Endothelial cell (in vitro differentiated cells): ENCODE data around the gene SLC26A1. TPM values are rescaled to one million over a fixed set of nuclear protein-coding genes. Genes with fewer than 3 reads are reported as not detected.

Experiments used
- DNase-seq: peaks from one replicate; pipeline ENCODE4 v3.0.0; 2021; ENCODE audit warnings: low spot score
- H3K27ac Mint-ChIP-seq: one replicate; pipeline ENCODE4 v1.8.0; 2021; ENCODE audit warnings: mixed read lengths, inconsistent platforms; ENCODE audit not compliant: unreplicated experiment
- H3K27me3 Mint-ChIP-seq: one replicate; pipeline ENCODE4 v1.8.0; 2021; ENCODE audit warnings: mild to moderate bottlenecking, moderate library complexity, mixed read lengths, inconsistent platforms; ENCODE audit not compliant: unreplicated experiment
- H3K36me3 Mint-ChIP-seq: one replicate; pipeline ENCODE4 v1.8.0; 2021; ENCODE audit warnings: mild to moderate bottlenecking, low read depth, mixed read lengths, inconsistent platforms; ENCODE audit not compliant: unreplicated experiment
- H3K4me1 Mint-ChIP-seq: one replicate; pipeline ENCODE4 v1.8.0; 2021; ENCODE audit warnings: mild to moderate bottlenecking, mixed read lengths, inconsistent platforms; ENCODE audit not compliant: unreplicated experiment
- H3K4me3 Mint-ChIP-seq: one replicate; pipeline ENCODE4 v1.8.0; 2021; ENCODE audit warnings: mild to moderate bottlenecking, mixed read lengths, inconsistent platforms; ENCODE audit not compliant: unreplicated experiment
- H3K9me3 Mint-ChIP-seq: one replicate; pipeline ENCODE4 v1.8.0; 2021; ENCODE audit warnings: mixed read lengths, inconsistent platforms; ENCODE audit not compliant: unreplicated experiment
- CTCF ChIP-seq: fragments of 200-600 bp; sonication (generic); IDR thresholded peaks from one replicate; pipeline ENCODE4 v1.5.0; 2021; ENCODE audit warnings: antibody characterized with exemption; ENCODE audit not compliant: unreplicated experiment
- total RNA-seq: library from RNA; stranded (reverse); fragmentation: NEBNext Ultra II Directional; extraction: Animal tissue kit (Norgen Biotek cat#: 25700); gene quantifications from one replicate; pipeline ENCODE4 v1.2.1, GENCODE V29; 2021; ENCODE audit not compliant: unreplicated experiment

SLC26A1 gene
- total RNA-seq, 1 donor from 2014 or later: not detected

GRCh38 chr4:1036095-1036494 is 42.9 kb upstream of the SLC26A1 start:
- no peaks in the 10 kb centered on the region for H3K36me3 Mint-ChIP-seq
- H3K9me3 Mint-ChIP-seq: no peaks in the 10 kb centered on the region
- no peaks in the 10 kb centered on the region for H3K4me1 Mint-ChIP-seq
- no peaks in the 10 kb centered on the region for H3K27me3 Mint-ChIP-seq
- no peak for TF ChIP-seq CTCF
- H3K27ac Mint-ChIP-seq: no peak overlapping the region
- no peak for DNase-seq
- H3K4me3 Mint-ChIP-seq: no peak overlapping the region

GRCh38 chr4:1035510-1035909 is 42.3 kb upstream of the SLC26A1 start:
- DNase-seq: no peak
- H3K27me3 Mint-ChIP-seq: no peaks in the 10 kb centered on the region
- H3K9me3 Mint-ChIP-seq: no peaks in the 10 kb centered on the region
- H3K27ac Mint-ChIP-seq: no peak overlapping the region
- no peak for TF ChIP-seq CTCF
- no peaks in the 10 kb centered on the region for H3K36me3 Mint-ChIP-seq
- H3K4me1 Mint-ChIP-seq: no peaks in the 10 kb centered on the region
- H3K4me3 Mint-ChIP-seq: no peak overlapping the region

DNA sequence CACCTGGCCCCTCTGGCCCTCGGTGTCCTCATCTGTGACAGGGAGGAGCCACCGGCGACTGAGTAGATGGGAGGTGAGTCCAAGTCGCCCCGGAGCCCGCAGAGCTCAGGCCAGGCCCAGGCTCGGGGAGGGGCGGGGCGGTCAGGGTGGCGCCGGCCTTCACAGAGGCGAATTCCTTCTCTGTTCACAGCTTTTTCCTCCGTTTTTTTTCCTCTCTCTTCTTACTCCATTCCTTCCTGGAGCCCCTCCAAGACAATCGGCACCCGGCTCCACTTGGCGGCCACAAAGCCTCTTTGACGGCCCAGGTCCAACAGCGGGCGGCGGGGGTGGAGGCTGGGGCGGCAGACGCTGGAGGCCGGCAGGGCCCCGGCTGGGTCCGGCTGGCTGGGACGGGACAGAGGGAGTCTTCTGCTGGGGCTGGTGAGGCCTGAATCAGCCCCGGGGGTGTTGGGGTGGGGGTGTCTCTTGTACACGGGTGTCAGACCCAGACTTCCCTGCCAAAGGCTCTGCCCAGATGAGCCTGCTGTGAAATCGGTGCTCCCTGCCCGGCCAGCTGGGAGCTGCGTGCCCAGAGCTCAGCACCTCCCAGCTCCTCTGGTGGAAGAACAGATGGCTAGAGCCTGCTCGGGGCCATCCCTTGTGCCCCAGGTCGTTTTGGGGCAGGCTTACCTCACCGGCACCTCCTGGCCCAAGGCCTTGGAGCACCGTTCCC is 40.8 kb upstream of the SLC26A1 start:
- Mint-ChIP-seq H3K4me1 (no peaks in the 10 kb centered on the region), H3K27me3 (no peaks in the 10 kb centered on the region), H3K9me3 (no peaks in the 10 kb centered on the region), H3K27ac (no peak overlapping the region), H3K4me3 (no peak overlapping the region), H3K36me3 (no peaks in the 10 kb centered on the region)
- DNase-seq: no peak
- no peak for TF ChIP-seq CTCF

- TF ChIP-seq CTCF: no peak
- Mint-ChIP-seq H3K9me3 (no peaks in the 10 kb centered on the region), H3K4me1 (no peaks in the 10 kb centered on the region), H3K36me3 (no peaks in the 10 kb centered on the region), H3K27me3 (no peaks in the 10 kb centered on the region), H3K4me3 (no peak overlapping the region), H3K27ac (no peak overlapping the region)
- DNase-seq: no peak
These were observed 39.7 kb upstream of the SLC26A1 start for GRCh38 chr4:1032861-1033260.

DNA sequence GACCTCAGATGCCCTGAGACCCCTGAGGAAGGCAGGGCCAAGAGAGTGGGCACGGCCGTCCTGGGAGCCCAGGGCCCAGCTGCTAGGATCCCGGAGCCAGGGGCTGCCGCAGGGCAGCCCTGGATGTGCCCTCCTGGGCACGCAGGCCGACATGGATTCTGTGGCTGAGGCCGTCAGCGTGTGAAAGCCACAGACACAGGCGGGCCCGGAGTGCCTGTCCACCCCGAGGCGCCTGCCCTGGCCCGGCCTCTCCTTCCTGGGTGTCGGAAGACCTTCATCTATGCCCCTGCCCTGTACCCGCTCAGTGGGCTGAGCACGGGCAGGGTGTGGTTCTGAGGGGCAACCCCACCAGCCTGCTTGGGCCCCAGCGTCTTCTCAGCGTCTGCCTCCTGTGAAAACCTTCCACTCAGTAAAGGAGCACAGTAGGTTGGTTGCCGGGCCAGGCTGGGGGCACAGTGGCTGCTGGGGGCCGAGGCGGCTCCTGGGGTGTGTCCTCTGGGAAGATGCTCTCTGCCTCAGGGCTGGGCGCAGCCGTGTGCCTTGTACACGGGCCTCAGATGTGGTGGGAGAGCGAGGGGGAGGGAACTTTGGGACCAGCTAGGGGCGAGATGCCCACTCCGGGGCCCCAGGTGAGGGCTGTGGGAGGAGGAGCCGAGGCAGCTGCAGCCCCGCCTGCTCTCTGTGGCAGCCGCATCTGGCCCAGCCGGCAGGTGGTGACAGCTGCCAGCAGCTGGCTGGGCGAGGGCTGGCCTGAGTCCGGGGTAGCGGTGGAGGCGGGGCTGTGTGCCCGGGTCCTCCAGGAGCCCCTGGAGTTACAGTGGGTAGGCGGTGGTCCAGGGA is 39.0 kb upstream of the SLC26A1 start:
- no peaks in the 10 kb centered on the region for H3K9me3 Mint-ChIP-seq
- no peak for TF ChIP-seq CTCF
- no peak overlapping the region for H3K27ac Mint-ChIP-seq
- no peaks in the 10 kb centered on the region for H3K36me3 Mint-ChIP-seq
- peaks cover 2% of the 10 kb centered on the region for H3K27me3 Mint-ChIP-seq
- no peak for DNase-seq
- no peak overlapping the region for H3K4me3 Mint-ChIP-seq
- H3K4me1 Mint-ChIP-seq: no peaks in the 10 kb centered on the region
